HG03064 (cell line): Measurements from ENCODE around the gene PLG.
"Not testable (repeated sequence)": the region's sequence is repeated elsewhere in the genome, so short reads cannot be mapped to it uniquely, and the experiment has no call there.

Experiments
- ATAC-seq: cut with Tn5 transposase; IDR thresholded peaks from one replicate; pipeline ENCODE4 v1.9.1; 2021; ENCODE audit warnings: low read depth; ENCODE audit not compliant: unreplicated experiment

The PLG gene

DNA sequence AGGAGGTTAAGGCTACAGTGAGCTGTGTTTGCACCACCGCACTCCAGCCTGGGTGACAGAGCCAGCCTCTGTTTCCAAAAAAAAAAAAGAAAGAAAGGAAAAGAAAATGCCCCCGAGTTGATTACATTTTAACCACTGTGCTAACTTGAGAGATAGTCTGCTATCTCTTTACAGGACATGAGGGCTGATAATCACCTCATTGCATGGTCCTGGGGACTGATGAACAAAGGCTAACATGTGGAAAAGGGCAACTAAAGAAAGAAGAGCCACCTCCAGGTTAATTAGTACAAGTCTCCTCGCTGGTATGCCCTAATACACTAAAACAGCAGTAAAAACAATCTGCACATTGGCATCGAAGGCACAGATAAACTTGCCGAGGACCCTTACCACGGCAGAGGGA, 4.2 kb upstream of the PLG start:
- ATAC-seq, result no peak

DNA sequence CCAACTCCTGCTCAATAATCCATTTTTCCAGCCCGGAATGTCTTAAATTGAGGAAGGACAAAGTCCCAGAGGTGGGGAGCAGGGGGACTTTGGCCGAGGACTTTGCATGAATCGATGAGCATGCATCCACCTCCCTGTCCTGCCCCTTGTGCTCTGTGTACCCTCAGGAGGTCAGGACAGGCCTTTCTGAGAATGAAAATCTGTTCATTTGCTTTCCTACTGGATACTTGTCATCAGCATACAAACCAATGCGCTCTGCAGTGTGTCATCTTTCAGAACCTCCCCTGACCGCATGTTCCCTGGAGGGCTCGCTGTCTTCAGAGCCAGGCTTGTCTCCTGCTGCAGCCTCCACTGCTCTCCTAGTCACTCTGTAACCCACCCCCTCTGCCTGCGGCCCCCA, 2.6 kb downstream of the PLG start:
- not testable (repeated sequence) for ATAC-seq

DNA sequence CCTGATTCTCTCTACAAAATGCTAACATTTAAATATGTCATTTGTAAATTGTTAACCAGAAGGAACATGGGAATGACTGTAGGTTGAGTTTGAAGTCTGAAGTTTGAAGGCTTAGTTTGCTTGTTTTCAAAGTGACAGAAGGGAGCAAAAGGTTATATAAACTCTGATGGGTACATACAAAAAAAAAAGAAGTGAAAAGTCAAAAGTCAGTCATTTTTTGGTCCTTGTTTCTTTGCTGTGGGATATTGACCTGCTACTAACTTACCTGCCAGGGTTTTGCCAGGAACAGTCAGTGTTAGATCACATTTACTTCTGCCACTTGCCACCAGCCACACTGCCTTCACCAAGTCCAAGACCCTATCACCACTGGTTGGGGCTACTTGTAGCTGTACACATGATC, 6.9 kb downstream of the PLG start:
- not testable (repeated sequence) for ATAC-seq

DNA sequence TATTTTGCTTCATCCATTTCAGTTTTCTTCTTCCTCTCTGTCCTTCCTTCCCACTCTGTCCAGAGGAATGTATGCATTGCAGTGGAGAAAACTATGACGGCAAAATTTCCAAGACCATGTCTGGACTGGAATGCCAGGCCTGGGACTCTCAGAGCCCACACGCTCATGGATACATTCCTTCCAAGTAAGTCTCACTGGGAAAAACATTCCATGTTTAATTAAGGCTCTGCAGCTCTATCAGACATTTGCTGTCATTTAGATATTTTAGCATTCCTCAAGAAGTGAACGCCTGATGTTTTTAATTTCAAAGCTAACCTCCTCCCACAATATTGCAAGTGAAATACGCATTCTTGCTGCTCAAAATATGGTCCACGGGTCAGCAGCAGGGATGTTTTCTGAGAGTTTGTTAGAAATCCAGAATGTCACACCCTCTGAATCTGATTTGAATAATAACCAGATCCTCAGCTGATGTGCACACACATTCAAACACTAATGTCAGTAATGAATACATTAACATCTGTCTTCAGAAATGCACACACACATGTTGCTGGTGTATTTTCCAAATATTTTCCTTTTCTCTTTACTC, 12.8 kb downstream of the PLG start:
- no peak for ATAC-seq

DNA sequence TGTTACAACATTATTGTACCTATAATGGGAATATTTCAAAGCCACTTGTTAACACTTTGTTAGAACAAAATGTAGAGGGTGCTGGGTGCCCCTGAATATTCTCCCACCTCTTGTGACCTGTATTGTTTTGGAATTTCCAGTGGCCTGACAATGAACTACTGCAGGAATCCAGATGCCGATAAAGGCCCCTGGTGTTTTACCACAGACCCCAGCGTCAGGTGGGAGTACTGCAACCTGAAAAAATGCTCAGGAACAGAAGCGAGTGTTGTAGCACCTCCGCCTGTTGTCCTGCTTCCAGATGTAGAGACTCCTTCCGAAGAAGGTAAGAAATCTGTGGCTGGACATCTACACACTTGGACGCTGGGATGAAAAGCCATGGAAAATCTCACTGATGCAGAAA, 28.9 kb downstream of the PLG start:
- no peak for ATAC-seq

DNA sequence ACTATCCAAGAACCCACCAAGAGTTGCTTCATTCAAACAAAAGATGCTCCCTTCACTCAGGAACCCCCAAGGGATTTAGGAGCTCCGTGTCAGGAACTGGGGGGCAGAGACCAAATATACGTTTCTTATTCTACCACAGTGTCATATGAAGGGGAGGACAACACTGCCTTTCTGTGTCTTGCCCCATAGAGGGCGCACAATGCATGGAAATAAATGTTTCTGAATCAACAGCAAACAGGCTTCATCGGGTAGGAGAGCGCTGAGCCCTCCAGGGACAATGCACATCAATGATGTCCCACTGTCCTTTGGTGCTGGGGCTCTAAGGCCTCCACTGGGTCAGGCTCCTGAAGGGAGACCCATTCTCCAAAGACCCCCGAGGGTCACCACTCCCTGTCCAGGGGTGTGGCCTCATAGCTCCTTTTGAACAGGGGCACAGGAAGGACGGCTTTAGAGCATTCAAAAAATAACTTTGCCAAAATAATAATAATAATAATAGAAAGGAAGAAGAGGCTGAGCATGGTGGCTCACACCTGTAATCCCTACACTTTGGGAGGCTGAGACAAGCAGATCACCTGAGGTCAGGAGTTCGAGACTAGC, 31.1 kb downstream of the PLG start:
- ATAC-seq, result peak; percentile 59

DNA sequence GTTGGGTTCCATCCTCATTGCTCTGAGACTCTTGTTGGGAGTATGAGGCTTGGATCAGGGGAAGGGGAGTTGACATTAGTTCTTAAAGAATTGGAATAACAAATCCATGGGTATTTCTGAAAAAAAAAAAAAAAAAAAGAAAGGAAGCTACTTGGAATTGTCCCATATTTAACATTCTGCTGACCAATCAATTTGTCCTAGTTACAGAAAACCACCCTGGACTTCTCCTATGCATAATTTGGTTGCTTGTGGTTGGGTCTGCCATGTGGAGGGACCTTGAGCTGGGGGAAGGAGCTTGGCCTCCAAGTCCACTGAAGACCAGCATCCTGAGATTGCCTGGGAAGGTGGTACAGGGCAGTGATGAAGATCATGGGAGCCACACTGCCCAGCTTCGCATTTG, 32.6 kb downstream of the PLG start:
- no peak for ATAC-seq

DNA sequence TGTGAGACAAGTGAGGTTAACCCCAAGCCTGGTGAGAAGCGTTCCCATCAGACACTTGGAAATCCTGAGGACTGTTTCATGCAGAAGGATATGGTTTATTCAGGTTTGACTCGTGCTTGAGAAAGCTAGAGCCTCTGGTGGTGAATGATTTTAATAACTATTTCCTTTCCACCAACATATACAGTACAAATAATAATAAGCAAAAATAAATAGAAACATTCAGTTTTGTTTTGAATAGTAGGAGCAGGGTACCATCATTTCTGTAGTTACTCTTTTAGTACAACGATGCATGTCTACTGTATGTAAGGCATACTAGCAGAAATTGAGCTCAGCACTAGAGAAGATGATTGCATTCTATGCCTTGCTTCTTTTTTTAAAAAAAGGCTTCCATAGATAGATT, 33.5 kb downstream of the PLG start:
- peak; percentile 89 for ATAC-seq

DNA sequence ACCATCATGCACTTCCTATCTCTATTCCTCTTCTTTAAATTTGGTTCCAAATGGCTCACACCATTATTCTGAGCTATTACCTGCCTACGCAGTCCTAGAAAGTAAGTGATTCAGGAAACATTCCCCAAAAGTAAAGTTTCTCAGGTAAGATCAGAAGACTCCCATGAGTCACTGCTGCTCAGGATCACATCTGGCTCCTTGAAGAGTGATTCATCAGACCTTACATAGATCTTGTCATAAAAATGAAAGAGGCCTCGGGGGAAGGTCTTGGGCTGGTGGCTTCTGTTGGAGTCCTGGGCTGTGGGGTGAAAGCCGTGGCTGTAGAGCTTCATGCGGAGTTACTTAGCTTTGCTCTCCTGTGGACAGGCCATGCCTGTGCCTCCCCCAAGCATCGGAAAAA, 35.9 kb downstream of the PLG start:
- ATAC-seq, result no peak

DNA sequence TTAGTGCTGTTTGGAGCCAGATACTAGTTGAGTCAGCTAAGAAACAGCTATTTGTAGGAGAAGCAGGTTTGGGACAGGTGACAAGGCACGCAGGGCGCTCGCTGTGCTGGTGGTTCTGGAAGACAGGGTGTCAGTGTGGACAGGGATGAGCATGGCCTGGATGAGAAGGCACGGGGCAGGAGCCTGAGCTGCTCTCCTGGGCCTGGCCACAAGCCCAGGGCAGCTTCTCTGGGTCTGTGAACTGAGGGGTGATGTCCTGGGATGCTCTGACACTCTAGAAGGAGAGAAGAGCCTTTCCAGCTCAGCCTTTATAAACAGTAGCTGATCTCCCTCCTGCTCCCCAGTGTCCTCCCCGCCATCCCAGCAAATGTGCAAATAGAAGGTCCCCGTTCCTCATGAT, 37.9 kb downstream of the PLG start:
- ATAC-seq, result no peak

DNA sequence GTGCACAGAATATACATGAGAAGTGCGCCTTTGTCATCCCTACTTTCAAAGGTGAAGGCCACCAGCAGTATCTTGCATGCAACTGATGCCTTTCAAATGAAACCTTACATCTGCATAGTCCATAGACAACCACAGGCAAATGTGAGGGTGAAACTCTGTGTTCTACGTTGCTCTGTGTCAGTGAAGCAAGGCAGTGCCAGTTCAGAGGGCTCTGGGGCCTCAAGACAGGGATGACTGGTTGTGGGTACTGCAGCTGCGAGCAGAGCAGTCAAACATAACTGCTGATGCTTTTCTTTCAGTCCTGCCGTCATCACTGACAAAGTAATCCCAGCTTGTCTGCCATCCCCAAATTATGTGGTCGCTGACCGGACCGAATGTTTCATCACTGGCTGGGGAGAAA, 39.0 kb downstream of the PLG start:
- ATAC-seq, result peak; percentile 98

DNA sequence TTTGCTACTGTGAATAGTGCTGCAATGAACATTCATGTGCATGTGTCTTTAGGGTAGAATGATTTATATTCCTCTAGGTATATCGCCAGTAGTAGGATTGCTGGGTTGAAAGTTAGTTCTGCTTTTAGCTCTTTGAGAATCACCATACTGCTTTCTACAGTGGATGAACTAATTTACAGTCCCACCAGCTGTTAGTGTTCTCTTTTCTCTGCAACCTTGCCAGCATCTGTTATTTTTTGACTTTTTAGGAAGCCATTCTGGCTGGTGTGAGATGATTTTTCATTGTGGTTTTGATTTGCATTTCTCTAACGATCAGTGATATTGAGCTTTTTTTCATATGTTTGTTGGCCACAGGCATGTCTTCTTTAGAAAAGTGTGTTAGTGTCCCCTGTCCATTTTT, 40.0 kb downstream of the PLG start:
- peak; percentile 54 for ATAC-seq

DNA sequence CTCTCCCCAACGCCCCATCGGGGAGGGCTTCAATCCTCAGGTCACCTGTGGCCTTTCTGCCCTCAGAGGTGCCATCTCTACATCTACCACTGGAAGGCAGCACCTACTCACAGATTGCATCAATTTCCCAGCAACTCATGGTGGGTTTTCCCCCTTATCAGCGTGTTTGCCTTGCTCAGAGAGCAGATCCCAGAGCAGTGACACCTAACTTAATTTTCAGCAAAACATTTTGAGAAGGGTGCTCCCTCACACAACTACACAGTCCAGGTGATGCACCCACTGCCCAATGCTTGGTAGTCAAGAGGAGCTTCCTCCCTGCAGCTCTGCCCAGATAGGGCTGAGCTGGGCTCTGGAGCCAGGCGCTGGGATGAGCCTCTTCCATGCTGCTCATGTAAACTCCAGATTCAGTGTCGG, 48.2 kb downstream of the PLG start:
- no peak for ATAC-seq

DNA sequence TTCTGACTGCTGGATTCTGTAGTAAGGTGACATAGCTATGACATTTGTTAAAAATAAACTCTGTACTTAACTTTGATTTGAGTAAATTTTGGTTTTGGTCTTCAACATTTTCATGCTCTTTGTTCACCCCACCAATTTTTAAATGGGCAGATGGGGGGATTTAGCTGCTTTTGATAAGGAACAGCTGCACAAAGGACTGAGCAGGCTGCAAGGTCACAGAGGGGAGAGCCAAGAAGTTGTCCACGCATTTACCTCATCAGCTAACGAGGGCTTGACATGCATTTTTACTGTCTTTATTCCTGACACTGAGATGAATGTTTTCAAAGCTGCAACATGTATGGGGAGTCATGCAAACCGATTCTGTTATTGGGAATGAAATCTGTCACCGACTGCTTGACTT, 51.2 kb downstream of the PLG start:
- ATAC-seq, result not testable (repeated sequence)

DNA sequence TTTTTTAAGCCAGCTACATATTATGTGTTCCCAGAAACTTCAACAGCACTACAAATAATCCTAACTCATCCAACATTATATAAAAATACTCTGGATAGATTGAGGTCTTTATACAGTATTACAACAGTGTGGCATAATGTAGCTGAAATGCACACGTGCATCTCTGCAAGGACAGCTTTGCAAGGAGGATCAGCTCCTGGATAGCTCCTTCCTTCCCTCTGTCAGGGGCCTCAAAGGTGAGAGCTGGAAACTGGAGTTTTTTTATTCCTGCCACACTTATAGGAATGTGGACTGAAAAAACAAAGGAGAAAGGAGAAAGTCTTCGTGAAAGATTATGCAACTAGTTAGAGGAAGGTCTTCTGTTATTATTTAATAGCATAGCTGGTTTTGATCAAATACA, 53.1 kb downstream of the PLG start:
- ATAC-seq, result no peak

DNA sequence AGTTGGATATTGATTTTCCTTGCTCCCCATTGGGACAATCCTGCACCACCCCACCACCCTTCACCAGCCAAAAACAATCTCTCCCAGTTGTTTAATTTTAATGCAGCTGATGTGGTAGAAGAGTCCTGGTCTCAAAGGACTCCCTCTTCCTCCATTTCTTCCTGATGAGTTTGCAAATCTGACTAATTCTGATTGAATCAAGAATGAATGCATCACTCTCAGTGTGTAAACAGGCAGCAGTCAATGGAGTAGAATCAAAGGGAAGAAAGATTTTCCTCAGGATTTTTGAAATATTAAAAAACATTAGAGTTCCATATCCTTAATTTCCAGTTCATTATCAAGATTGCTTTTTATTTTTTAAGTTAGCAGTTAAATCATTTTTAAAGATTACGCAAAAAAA, 54.0 kb downstream of the PLG start:
- ATAC-seq, result no peak

DNA sequence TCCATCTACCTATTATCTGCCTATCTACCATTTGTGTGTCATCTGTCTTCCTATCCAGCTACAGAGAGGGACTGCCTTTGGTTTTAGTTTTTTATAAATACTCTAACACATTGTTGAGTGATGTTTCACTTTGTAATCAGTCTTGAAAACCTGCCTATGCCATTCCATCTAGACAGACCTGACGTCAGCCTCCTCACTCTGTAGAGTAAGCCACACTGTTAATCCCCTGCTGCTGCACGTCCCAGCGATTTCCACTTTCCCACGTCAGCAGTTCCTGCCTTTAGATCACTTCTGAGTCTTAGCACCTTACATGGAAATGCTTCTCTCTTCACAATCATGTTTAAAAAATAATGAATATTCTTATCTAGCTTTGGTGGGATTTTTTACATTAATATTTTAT, 54.8 kb downstream of the PLG start:
- no peak for ATAC-seq

DNA sequence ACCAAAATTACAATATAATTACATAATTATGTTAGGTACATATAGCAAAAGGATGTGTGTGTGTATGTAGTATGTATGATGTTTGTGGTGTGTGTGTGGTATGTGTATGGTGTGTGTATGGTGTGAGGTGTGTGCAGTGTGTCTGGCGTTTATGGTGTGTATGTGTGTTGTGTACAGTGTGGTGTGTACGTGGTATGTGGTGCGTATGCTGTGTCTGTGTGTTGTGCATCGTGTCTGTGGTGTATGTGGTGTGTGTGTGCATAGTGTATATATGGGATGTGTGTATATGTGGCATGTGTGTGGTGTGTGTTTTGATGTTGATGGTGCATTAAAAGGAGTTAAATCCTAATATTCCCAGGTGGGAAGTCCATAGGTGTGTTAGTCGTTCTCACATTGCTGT, 62.8 kb downstream of the PLG start:
- ATAC-seq, result no peak

DNA sequence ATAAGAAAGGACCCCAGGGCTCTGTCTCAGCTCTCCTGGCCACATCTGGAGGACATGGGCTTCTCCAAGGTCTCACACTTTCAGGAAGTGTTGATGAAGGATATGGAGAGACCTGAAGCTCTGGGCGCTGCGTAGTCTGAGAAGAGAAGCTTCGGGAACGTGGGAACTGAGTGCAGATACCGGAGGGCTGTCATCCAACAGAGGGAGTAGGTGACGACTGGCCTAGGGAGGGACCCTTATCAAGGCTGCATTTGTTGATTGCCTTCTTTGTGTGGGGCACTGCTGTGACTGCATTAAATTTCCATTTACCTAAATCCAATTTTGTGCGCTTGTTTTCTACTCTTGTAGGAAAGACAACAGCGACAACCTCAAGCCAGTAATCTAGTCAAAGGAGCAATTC, 63.4 kb downstream of the PLG start:
- no peak for ATAC-seq

DNA sequence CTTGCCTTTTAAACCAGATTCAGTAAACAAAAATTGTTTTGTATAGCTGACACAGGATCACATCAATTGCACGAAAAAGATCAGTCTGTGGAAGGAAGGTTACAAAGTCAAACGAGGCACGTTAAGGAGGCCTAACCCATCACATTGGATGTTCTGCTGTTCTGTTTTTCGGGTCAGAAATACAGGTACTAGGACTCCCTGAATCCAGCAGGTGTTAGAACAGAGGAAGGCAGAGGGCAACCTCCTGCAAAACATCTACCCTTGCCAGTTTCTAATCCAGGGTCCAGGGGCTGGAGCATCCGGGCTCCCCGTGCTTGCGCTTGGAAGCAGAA, 64.6 kb downstream of the PLG start:
- ATAC-seq, result no peak

DNA sequence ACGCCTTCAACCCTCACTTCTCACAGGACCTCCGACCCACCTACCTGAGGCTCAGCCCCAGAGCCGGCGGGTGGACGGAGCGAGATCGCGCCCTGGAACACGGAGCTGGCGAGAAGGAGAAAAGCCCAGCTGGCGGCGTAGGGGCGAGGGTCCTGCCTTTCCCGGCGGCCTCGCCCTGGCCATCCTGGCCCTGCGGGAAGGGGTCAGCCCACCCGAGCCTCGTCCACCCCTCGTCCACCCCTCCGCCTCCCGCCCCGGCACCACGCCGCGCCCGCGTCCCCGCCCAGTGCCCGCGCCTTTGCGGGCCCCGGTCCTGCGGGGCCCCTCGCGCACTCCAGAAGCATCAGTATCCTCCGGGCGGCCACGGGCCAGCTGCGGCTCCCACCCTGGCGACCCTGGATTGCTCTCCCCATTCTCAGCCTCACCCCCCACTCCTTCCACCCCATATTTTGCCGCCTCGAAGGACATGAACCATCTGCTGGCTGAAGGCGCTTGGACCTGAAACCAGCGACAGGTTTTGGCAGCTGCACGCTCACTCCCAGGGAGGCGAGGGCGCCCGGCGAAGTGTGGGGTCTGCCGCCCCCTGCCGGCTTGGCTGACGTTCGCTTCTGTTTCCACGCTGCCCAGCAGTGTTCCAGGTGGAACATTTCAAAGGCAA, 65.1 kb downstream of the PLG start:
- peak; percentile 92 for ATAC-seq

DNA sequence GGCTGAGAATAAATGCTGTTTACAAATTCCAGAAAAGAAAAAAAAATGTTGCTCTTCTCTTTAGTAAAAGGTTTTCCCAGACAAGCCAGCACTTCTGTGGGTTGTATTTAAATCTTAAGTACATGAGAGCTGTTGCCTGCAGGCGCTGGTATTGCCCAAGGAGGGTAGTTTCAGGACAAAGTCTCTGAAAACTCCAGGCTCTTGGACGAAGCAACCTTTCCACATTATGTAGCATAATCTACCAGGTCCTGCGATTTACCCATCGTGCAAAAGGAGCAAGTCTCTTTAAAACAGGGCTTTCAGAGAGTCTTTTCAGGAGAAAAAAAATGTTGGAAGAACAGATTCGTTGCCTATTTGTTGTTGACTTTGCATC, 65.6 kb downstream of the PLG start:
- no peak for ATAC-seq

DNA sequence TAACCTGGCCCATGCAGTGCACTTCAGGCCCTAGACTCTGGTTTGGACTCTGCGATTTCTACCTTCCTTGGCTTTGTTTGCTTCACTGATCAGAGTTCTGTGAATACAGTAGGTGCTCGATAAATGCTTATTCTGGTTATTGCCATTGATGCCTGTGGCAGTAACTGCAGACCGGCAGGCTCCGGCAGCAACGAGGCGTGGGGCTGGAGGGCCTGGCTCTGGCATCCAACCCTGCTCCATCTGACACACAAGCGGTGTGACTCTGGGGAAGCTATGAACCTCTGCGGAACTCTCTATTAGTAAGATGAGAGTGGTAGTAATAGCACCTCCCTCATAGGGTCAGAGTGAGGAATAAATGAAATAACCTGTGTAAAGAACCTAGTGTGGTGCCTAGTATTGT, 66.1 kb downstream of the PLG start:
- no peak for ATAC-seq
